WTC11 (cell line): Measurements from ENCODE around the gene PEX5. TPM values are rescaled to one million over a fixed set of nuclear protein-coding genes. Genes with fewer than 3 reads are reported as not detected.

ENCODE experiments used
- ATAC-seq: fragments of 200-7000 bp; cut with Tn5 transposase; 2 replicates; pipeline ENCODE4 v1.10.0; 2021; ENCODE audit warnings: mild to moderate bottlenecking, moderate library complexity
- CTCF ChIA-PET: fragments of 300-600 bp; sonication (Branson Sonifier 250); formaldehyde crosslinking; loops from one replicate; lab custom pipeline; 2021; ENCODE audit warnings: antibody characterized with exemption; lab: Charles Lee
- POLR2A ChIA-PET: fragments of 350-600 bp; sonication (Branson Sonifier 250); formaldehyde crosslinking; loops from one replicate; lab custom pipeline; 2021; ENCODE audit warnings: antibody characterized with exemption; lab: Charles Lee
- DNase-seq: peaks from one replicate; pipeline ENCODE4 v3.0.0; 2021; ENCODE audit warnings: low spot score
- H3K27ac Mint-ChIP-seq: 2 replicates; pipeline ENCODE4 v1.8.0; 2021; ENCODE audit warnings: mixed read lengths
- H3K27me3 Mint-ChIP-seq: 2 replicates; pipeline ENCODE4 v1.8.0; 2021; ENCODE audit warnings: low read depth, mild to moderate bottlenecking, moderate library complexity, mixed read lengths
- H3K36me3 Mint-ChIP-seq: 2 replicates; pipeline ENCODE4 v1.8.0; 2021; ENCODE audit warnings: mixed read lengths
- H3K4me1 Mint-ChIP-seq: 2 replicates; pipeline ENCODE4 v1.8.0; 2022; ENCODE audit warnings: mixed read lengths
- H3K4me3 Mint-ChIP-seq: 2 replicates; pipeline ENCODE4 v1.8.0; 2021; ENCODE audit warnings: mild to moderate bottlenecking, moderate library complexity, mixed read lengths
- H3K9me3 Mint-ChIP-seq: 2 replicates; pipeline ENCODE4 v1.8.0; 2021; ENCODE audit warnings: mixed read lengths
- ARID4B ChIP-seq: sonication (generic); formaldehyde crosslinking; IDR thresholded peaks from 2 replicates; pipeline ENCODE4 v1.8.0; 2023; ENCODE audit warnings: missing genetic modification reagents, mild to moderate bottlenecking, borderline replicate concordance
- CBFB ChIP-seq: sonication (generic); formaldehyde crosslinking; IDR thresholded peaks from 2 replicates; pipeline ENCODE4 v1.8.1; 2022; ENCODE audit warnings: mild to moderate bottlenecking, low read depth, missing genetic modification reagents
- CDX4 ChIP-seq: fragments of 250-450 bp; sonication (Bioruptor Pico); IDR thresholded peaks from 2 replicates; pipeline ENCODE4 v1.9.0; 2021; ENCODE audit warnings: moderate library complexity, mild to moderate bottlenecking, inconsistent platforms, borderline replicate concordance
- ESRRA ChIP-seq: sonication (generic); formaldehyde crosslinking; IDR thresholded peaks from 2 replicates; pipeline ENCODE4 v1.8.1; 2022; ENCODE audit warnings: mild to moderate bottlenecking, missing genetic modification reagents, borderline replicate concordance
- GRHL2 ChIP-seq: fragments of 250-450 bp; sonication (Bioruptor Pico); IDR thresholded peaks from 2 replicates; pipeline ENCODE4 v1.8.0; 2022; ENCODE audit warnings: mild to moderate bottlenecking, moderate library complexity; ENCODE audit not compliant: insufficient replicate concordance, severe bottlenecking
- GTF2I ChIP-seq: fragments of 250-450 bp; sonication (Bioruptor Pico); conservative IDR thresholded peaks from 2 replicates; pipeline ENCODE4 v1.4.0; 2021; ENCODE audit warnings: mild to moderate bottlenecking
- SP1 ChIP-seq: sonication (generic); formaldehyde crosslinking; conservative IDR thresholded peaks from 2 replicates; pipeline ENCODE4 v1.8.1; 2022; ENCODE audit warnings: missing genetic modification reagents
- ZNF263 ChIP-seq: sonication (generic); formaldehyde crosslinking; IDR thresholded peaks from 2 replicates; pipeline ENCODE4 v1.8.1; 2022; ENCODE audit warnings: low read depth, mild to moderate bottlenecking, moderate library complexity, missing genetic modification reagents
- ZNF416 ChIP-seq: fragments of 250-450 bp; sonication (Bioruptor Pico); IDR thresholded peaks from 2 replicates; pipeline ENCODE4 v1.9.0; 2021; ENCODE audit warnings: mild to moderate bottlenecking, inconsistent platforms
- ZNF423 ChIP-seq: fragments of 250-450 bp; sonication (Bioruptor Pico); IDR thresholded peaks from 2 replicates; pipeline ENCODE4 v2.1.2; 2022; ENCODE audit warnings: mild to moderate bottlenecking, moderate library complexity
- ZNF532 ChIP-seq: fragments of 250-450 bp; sonication (Bioruptor Pico); IDR thresholded peaks from 2 replicates; pipeline ENCODE4 v1.9.0; 2021; ENCODE audit warnings: mild to moderate bottlenecking, borderline replicate concordance
- total RNA-seq: library from RNA; stranded (reverse); gene quantifications from 3 replicates; pipeline ENCODE4 v1.2.3, GENCODE V29; 2021
- TF ChIP-seq, protein P1 (sequence below): sonication (generic); formaldehyde crosslinking; IDR thresholded peaks from 2 replicates; pipeline ENCODE4 v1.8.0; 2022; ENCODE audit warnings: missing genetic modification reagents

Gene PEX5
- total RNA-seq, 1 experiment from 2014 or later = 68.9 TPM

DNA sequence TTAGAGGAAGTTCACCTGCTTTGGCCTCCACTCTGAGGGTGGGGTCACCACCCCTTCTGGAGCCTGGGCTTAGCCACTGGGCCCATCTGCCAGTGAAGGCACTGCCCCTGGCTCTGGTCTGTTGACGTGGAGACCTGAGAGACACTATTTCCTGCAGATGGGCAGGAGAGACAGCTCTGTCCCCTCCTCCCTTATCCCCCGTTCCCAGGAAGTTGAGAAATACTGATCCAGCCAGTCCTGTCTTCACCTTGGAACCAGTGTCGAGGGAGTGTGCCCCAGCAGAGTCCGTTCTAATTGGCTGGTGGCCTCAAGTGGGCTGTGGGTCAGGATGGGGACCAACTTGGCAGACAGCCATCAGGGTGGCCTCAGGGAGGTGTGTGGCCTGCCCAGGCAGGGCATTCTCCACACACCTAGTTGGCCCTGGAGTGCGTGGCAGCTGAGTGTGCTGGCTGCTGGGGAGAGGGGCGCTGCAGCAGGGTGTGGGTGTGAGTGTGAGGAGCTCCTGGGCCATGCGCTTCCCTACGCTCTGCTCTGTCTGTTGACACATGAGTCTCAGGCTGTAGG is 33.9 kb upstream of the PEX5 start:
- TF ChIP-seq ZNF263 (CRISPR knock-in tag) (no peak), CBFB (CRISPR knock-in tag) (no peak), CDX4 (CRISPR knock-in tag) (no peak), ZNF416 (CRISPR knock-in tag) (no peak), GTF2I (CRISPR knock-in tag) (no peak), ARID4B (CRISPR knock-in tag) (no peak)
- DNase-seq (no peak), ATAC-seq (peak; percentile 43; the same call in 1 of the 2 replicates)
- no peak overlapping the region for H3K4me3 Mint-ChIP-seq
- ChIA-PET POLR2A (no interaction called here), CTCF (interaction anchor here (1.0 to 3.4 kb wide), 4 partner anchors 10 to 33 kb away, joined by 3 to 24 read pairs (median 4); no protein-coding TSS in a partner anchor)
- no peaks in the 10 kb centered on the region for H3K4me1 Mint-ChIP-seq
- no peak overlapping the region for H3K27ac Mint-ChIP-seq
- no peaks in the 10 kb centered on the region for H3K9me3 Mint-ChIP-seq
- H3K27me3 Mint-ChIP-seq = no peaks in the 10 kb centered on the region
- no peaks in the 10 kb centered on the region; the same call in 1 of the 2 replicates for H3K36me3 Mint-ChIP-seq

- ATAC-seq = no peak
- ChIA-PET CTCF (interaction anchor here (1.1 to 3.4 kb wide), 4 partner anchors 11 to 32 kb away, joined by 4 to 24 read pairs (median 4); no protein-coding TSS in a partner anchor), POLR2A (no interaction called here)
- H3K9me3 Mint-ChIP-seq = no peaks in the 10 kb centered on the region
- no peak for DNase-seq
- no peaks in the 10 kb centered on the region for H3K36me3 Mint-ChIP-seq
- 0 out of 2 replicates have a peak overlapping the region, but pooled peaks have one; percentile 51 for H3K27ac Mint-ChIP-seq
- H3K4me3 Mint-ChIP-seq = no peak overlapping the region
- TF ChIP-seq ZNF532 (CRISPR knock-in tag) (no peak), SP1 (no peak), ZNF423 (CRISPR knock-in tag) (no peak), CDX4 (CRISPR knock-in tag) (no peak), ESRRA (CRISPR knock-in tag) (no peak), GRHL2 (CRISPR knock-in tag) (no peak)
- TF ChIP-seq, protein P1, sequence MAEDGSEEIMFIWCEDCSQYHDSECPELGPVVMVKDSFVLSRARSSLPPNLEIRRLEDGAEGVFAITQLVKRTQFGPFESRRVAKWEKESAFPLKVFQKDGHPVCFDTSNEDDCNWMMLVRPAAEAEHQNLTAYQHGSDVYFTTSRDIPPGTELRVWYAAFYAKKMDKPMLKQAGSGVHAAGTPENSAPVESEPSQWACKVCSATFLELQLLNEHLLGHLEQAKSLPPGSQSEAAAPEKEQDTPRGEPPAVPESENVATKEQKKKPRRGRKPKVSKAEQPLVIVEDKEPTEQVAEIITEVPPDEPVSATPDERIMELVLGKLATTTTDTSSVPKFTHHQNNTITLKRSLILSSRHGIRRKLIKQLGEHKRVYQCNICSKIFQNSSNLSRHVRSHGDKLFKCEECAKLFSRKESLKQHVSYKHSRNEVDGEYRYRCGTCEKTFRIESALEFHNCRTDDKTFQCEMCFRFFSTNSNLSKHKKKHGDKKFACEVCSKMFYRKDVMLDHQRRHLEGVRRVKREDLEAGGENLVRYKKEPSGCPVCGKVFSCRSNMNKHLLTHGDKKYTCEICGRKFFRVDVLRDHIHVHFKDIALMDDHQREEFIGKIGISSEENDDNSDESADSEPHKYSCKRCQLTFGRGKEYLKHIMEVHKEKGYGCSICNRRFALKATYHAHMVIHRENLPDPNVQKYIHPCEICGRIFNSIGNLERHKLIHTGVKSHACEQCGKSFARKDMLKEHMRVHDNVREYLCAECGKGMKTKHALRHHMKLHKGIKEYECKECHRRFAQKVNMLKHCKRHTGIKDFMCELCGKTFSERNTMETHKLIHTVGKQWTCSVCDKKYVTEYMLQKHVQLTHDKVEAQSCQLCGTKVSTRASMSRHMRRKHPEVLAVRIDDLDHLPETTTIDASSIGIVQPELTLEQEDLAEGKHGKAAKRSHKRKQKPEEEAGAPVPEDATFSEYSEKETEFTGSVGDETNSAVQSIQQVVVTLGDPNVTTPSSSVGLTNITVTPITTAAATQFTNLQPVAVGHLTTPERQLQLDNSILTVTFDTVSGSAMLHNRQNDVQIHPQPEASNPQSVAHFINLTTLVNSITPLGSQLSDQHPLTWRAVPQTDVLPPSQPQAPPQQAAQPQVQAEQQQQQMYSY (CRISPR knock-in tag) = no peak
- H3K4me1 Mint-ChIP-seq = no peaks in the 10 kb centered on the region
- peaks cover 2% of the 10 kb centered on the region for H3K27me3 Mint-ChIP-seq
Measured at GRCh38 chr12:7156259-7157197, 33.0 kb upstream of the PEX5 start.
